Endodermal cell (in vitro differentiated cells): ENCODE measurements around the gene CCDC92. TPM values are rescaled to one million over a fixed set of nuclear protein-coding genes. Genes with fewer than 3 reads are reported as not detected.

Experiments
- DNase-seq: peaks from one replicate; pipeline ENCODE4 v3.0.0-alpha.2; 2017
- H3K27ac ChIP-seq: 2 replicates; pipeline ENCODE4 v1.5.1; 2013; ENCODE audit warnings: mild to moderate bottlenecking, low read depth, low read length, moderate library complexity
- H3K27me3 ChIP-seq: 2 replicates; pipeline ENCODE4 v1.6.1; 2013; ENCODE audit warnings: mild to moderate bottlenecking, low read length, moderate library complexity; ENCODE audit not compliant: insufficient read depth, control insufficient read depth, poor library complexity, severe bottlenecking
- H3K36me3 ChIP-seq: 2 replicates; pipeline ENCODE4 v1.7.0; 2013; ENCODE audit warnings: mild to moderate bottlenecking, low read length, moderate library complexity; ENCODE audit not compliant: control insufficient read depth, insufficient read depth
- H3K4me1 ChIP-seq: one replicate; pipeline ENCODE4 v1.7.0; 2013; ENCODE audit warnings: low read length; ENCODE audit not compliant: control insufficient read depth, insufficient read depth
- H3K4me3 ChIP-seq: 2 replicates; pipeline ENCODE4 v1.5.1; 2013; ENCODE audit warnings: mild to moderate bottlenecking, low read length, moderate library complexity
- H3K9ac ChIP-seq: 2 replicates; pipeline ENCODE4 v1.6.1; 2013; ENCODE audit warnings: mild to moderate bottlenecking, low read length, moderate library complexity; ENCODE audit not compliant: poor library complexity, severe bottlenecking; ENCODE audit errors: extremely low read depth
- H3K9me3 ChIP-seq: 2 replicates; pipeline ENCODE4 v1.6.1; 2013; ENCODE audit warnings: mild to moderate bottlenecking, low read length, moderate library complexity; ENCODE audit not compliant: control insufficient read depth
- H3K27ac Mint-ChIP-seq: 2 replicates; pipeline ENCODE4 v1.8.0; 2020; ENCODE audit warnings: mixed read lengths
- H3K27me3 Mint-ChIP-seq: 2 replicates; pipeline ENCODE4 v1.8.0; 2021; ENCODE audit warnings: mild to moderate bottlenecking, mixed read lengths; ENCODE audit not compliant: insufficient read depth
- H3K36me3 Mint-ChIP-seq: 2 replicates; pipeline ENCODE4 v1.8.0; 2020; ENCODE audit warnings: low read depth, mixed read lengths
- H3K4me1 Mint-ChIP-seq: 2 replicates; pipeline ENCODE4 v1.8.0; 2020; ENCODE audit warnings: mixed read lengths
- H3K4me3 Mint-ChIP-seq: 2 replicates; pipeline ENCODE4 v1.8.0; 2020; ENCODE audit warnings: mild to moderate bottlenecking, moderate library complexity, mixed read lengths
- H3K9me3 Mint-ChIP-seq: 2 replicates; pipeline ENCODE4 v1.8.0; 2020; ENCODE audit warnings: mild to moderate bottlenecking, mixed read lengths
- CTCF ChIP-seq: fragments of 200-600 bp; sonication (generic); conservative IDR thresholded peaks from 2 replicates; pipeline ENCODE4 v1.5.0; 2021; ENCODE audit warnings: antibody characterized with exemption, mild to moderate bottlenecking
- WGBS, 2 experiments: methylation state at CpG; one replicate each; pipeline versions ENCODE4 v1.1.5 to v1.1.7; 2013; ENCODE audit warnings: missing lambda C conversion rate in 2 of 2, mixed read lengths in 1 of 2; ENCODE audit not compliant: insufficient coverage in 1 of 2, insufficient read length in 1 of 2; 5-methylcytosine and 5-hydroxymethylcytosine counted together
- total RNA-seq, 2 donors: library from RNA; stranded (reverse); fragmentation: NEBNext Ultra II Directional in 1 of 2; extraction: Animal tissue kit (Norgen Biotek cat#: 25700) in 1 of 2; gene quantifications; 2 replicates in 1 of 2; 3 replicates in 1 of 2; pipeline ENCODE4 v1.2.1, GENCODE V29; 2021

CCDC92 gene
- total RNA-seq, 2 donors from 2014 or later, result 37.9 to 45.1 TPM

DNA sequence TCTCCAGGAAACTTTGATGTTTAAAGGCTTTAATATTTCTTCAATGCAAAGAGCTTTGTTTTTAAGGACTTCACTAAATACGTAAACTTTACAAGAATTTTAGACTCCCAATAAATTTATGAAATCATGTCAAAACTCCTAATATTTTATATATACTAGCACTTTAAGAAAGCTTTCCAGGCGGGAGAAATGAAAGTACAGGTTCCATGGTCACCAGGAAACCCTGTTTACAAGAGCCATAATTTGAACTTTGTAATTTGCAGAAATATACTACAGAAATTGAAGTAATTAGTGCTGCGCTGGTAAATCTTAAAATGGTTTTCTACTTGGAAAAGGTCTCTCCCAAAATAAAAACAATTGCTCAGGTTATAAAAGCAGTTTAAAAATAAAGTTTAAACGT lies 8.8 kb downstream of the CCDC92 start:
- Histone ChIP-seq H3K36me3 (peaks cover 27% of the 10 kb centered on the region), H3K4me1 (no peaks in the 10 kb centered on the region), H3K9ac (no peak overlapping the region), H3K27me3 (peaks cover 21% of the 10 kb centered on the region), H3K4me3 (no peak overlapping the region), H3K27ac (no peak overlapping the region), H3K9me3 (no peaks in the 10 kb centered on the region)
- peaks cover 30% of the 10 kb centered on the region for H3K36me3 Mint-ChIP-seq
- 100% methylated on average over 2 to 4 of the region's 4 CpGs for WGBS, 2 experiments
- no peak overlapping the region for H3K27ac Mint-ChIP-seq
- H3K27me3 Mint-ChIP-seq, result peaks cover 88% of the 10 kb centered on the region
- no peak for DNase-seq
- no peak for TF ChIP-seq CTCF
- H3K4me3 Mint-ChIP-seq, result no peak overlapping the region
- H3K4me1 Mint-ChIP-seq, result peaks cover 7% of the 10 kb centered on the region
- H3K9me3 Mint-ChIP-seq, result no peaks in the 10 kb centered on the region

DNA sequence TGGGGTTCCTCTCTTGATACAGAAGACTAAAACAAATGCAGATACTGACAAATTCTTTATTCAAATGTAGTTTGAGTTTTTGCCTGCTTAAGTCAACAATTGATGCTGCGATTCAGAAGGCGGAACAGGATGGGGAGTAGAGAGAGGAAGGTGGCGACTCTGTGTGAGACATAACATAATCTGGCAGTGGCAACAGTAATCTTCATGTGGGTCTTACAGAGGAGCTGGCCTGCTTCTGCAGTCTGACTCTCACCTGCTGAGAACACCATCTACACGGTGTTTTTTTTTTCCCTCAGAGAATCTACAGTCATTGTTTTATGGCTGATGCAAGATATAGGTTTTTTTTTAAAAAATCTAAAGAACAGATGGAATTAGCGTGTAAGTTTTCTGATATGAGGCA lies 10.1 kb downstream of the CCDC92 start:
- peaks cover 26% of the 10 kb centered on the region for H3K36me3 Mint-ChIP-seq
- Histone ChIP-seq H3K9me3 (no peaks in the 10 kb centered on the region), H3K27me3 (peaks cover 8% of the 10 kb centered on the region), H3K27ac (no peak overlapping the region), H3K36me3 (peaks cover 19% of the 10 kb centered on the region), H3K4me3 (no peak overlapping the region), H3K9ac (no peak overlapping the region), H3K4me1 (no peaks in the 10 kb centered on the region)
- WGBS, 2 experiments, result 88 to 100% methylated on average over 2 to 5 of the region's 5 CpGs
- no peak for DNase-seq
- peaks cover 7% of the 10 kb centered on the region for H3K4me1 Mint-ChIP-seq
- no peak for TF ChIP-seq CTCF
- H3K4me3 Mint-ChIP-seq, result no peak overlapping the region
- no peaks in the 10 kb centered on the region for H3K9me3 Mint-ChIP-seq
- H3K27me3 Mint-ChIP-seq, result peaks cover 75% of the 10 kb centered on the region
- no peak overlapping the region for H3K27ac Mint-ChIP-seq

GRCh38 chr12:123961585-123962345 lies 10.9 kb downstream of the CCDC92 start:
- 89 to 90% methylated on average over 11 to 12 of the region's 12 CpGs for WGBS, 2 experiments
- Mint-ChIP-seq H3K9me3 (no peaks in the 10 kb centered on the region), H3K4me1 (peaks cover 7% of the 10 kb centered on the region), H3K27me3 (peaks cover 68% of the 10 kb centered on the region), H3K36me3 (peaks cover 19% of the 10 kb centered on the region), H3K27ac (no peak overlapping the region), H3K4me3 (no peak overlapping the region)
- Histone ChIP-seq H3K36me3 (peaks cover 13% of the 10 kb centered on the region), H3K9ac (no peak overlapping the region), H3K27me3 (peaks cover 7% of the 10 kb centered on the region), H3K27ac (no peak overlapping the region), H3K4me3 (no peak overlapping the region), H3K9me3 (no peaks in the 10 kb centered on the region), H3K4me1 (no peaks in the 10 kb centered on the region)
- no peak for DNase-seq
- TF ChIP-seq CTCF, result no peak
